A549 (cell line): ENCODE data around the gene RNF207.

Experiments used
- CEBPB ChIP-seq, 2 experiments: fragments of >200 bp in 1 of 2; sonication (Bioruptor Twin) in 1 of 2; formaldehyde crosslinking in 1 of 2; IDR thresholded peaks; 2 replicates each; pipeline ENCODE4 v1.6.1; 2012 to 2016
- CTCF ChIP-seq: fragments of >200 bp; sonication (Bioruptor Twin); formaldehyde crosslinking; IDR thresholded peaks from 3 replicates; pipeline ENCODE4 v1.5.1; 2016
- EP300 ChIP-seq, 2 experiments: fragments of >200 bp; sonication (Bioruptor Twin); formaldehyde crosslinking; IDR thresholded peaks; 2 replicates in 1 of 2; 3 replicates in 1 of 2; pipeline ENCODE4 v1.6.1; 2016 to 2017
- FOSL2 ChIP-seq, 2 experiments: fragments of 450-650 bp in 1 of 2; fragments of >200 bp in 1 of 2; sonication (Bioruptor Twin) in 1 of 2; formaldehyde crosslinking; IDR thresholded peaks; 2 replicates each; pipeline versions ENCODE4 v1.5.0 to v1.6.1; 2016 to 2020; ENCODE audit warnings: mild to moderate bottlenecking in 1 of 2, moderate library complexity in 1 of 2
- JUN ChIP-seq, 2 experiments: fragments of >200 bp; sonication (Bioruptor Twin); formaldehyde crosslinking; IDR thresholded peaks; 2 replicates in 1 of 2; 3 replicates in 1 of 2; pipeline ENCODE4 v1.6.1; 2016 to 2017
- MAX ChIP-seq: IDR thresholded peaks from 2 replicates; pipeline ENCODE4 v1.6.1; 2012
- MAZ ChIP-seq: fragments of 150-350 bp; IDR thresholded peaks from 2 replicates; pipeline ENCODE4 v1.6.1; 2014; ENCODE audit warnings: antibody characterized with exemption, low read depth, low read length, borderline replicate concordance
- NR3C1 ChIP-seq: fragments of >200 bp; sonication (Bioruptor Twin); formaldehyde crosslinking; IDR thresholded peaks from 3 replicates; pipeline ENCODE4 v1.6.1; 2017
- POLR2A ChIP-seq: IDR thresholded peaks from 2 replicates; pipeline ENCODE4 v1.6.1; 2012; ENCODE audit warnings: mild to moderate bottlenecking, low read length
- RAD21 ChIP-seq, 2 experiments: fragments of >200 bp in 1 of 2; sonication (Bioruptor Twin) in 1 of 2; formaldehyde crosslinking in 1 of 2; IDR thresholded peaks in 1 of 2; conservative IDR thresholded peaks in 1 of 2; 2 replicates in 1 of 2; 3 replicates in 1 of 2; pipeline ENCODE4 v1.6.1; 2012 to 2018; ENCODE audit warnings: inconsistent platforms in 1 of 2
- RFX5 ChIP-seq: fragments of 450-650 bp; IDR thresholded peaks from 2 replicates; pipeline ENCODE4 v1.7.1; 2014; ENCODE audit warnings: antibody characterized with exemption, mild to moderate bottlenecking, moderate library complexity
- RNF2 ChIP-seq: fragments of 200-600 bp; sonication (generic); IDR thresholded peaks from 2 replicates; pipeline ENCODE4 v1.6.1; 2016; ENCODE audit warnings: low read depth, mild to moderate bottlenecking, antibody characterized with exemption, moderate library complexity, borderline replicate concordance
- SMC3 ChIP-seq: fragments of >200 bp; sonication (Bioruptor Twin); formaldehyde crosslinking; IDR thresholded peaks from 3 replicates; pipeline ENCODE4 v1.6.1; 2018; ENCODE audit warnings: inconsistent platforms

- TF ChIP-seq RNF2: no peak
- no peak for TF ChIP-seq NR3C1
- no peak for TF ChIP-seq CTCF
- TF ChIP-seq POLR2A: peak; percentile 89
- TF ChIP-seq MAX: peak; percentile 97
- peak; percentile 61 to 88 for TF ChIP-seq JUN (IDR thresholded peaks at IDR 0.05)
- no peak for TF ChIP-seq MAZ
- TF ChIP-seq EP300 (IDR thresholded peaks at IDR 0.05): no peak
- no peak for TF ChIP-seq FOSL2 (IDR thresholded peaks at IDR 0.05)
- TF ChIP-seq FOSL2 (CRISPR knock-in tag; IDR thresholded peaks at IDR 0.05): no peak
- no peak for TF ChIP-seq CEBPB (IDR thresholded peaks at IDR 0.05)
- no peak for TF ChIP-seq RFX5
- no peak for TF ChIP-seq SMC3
- no peak for TF ChIP-seq RAD21 (conservative IDR thresholded peaks at IDR 0.05 in 1 of 2, IDR thresholded peaks at IDR 0.05 in 1 of 2)
Measured at GRCh38 chr1:6199298-6200187, 6.4 kb upstream of the RNF207 start, which contains the start of gene RPL22.
